ENCODE results near the gene PHF2. TPM values are rescaled to one million over a fixed set of nuclear protein-coding genes. Genes with fewer than 3 reads are reported as not detected.

Gene PHF2
- polyA plus RNA-seq, 3 donors: 0.40 to 16.0 (median 0.97) TPM

DNA sequence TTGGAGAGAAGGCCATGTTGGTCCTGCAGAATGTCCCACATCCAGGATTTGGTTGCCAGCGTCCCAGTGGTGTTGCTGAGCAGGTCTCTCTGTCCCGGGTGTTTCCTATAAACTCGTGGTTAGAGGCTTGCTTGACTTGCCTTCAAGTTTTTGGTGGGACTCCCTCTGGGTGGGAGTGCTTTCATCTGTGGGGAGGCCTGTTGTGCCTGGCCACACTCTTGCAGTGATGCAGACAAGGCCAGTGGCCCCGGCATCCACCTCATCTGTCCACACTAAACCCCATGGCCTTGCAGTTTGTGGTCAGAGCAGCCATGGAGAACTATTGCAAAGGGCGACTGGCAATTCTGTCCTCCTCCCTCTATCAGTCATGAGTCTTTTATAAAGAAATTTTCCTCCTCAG is 71.8 kb downstream of the PHF2 start:
- Histone ChIP-seq H3K79me2 (ENCODE audit: insufficient read depth, low read length) (no peaks in the 10 kb centered on the region), H3K27ac (ENCODE audit: low read depth in 1 of 2, low read length in 2 of 2) (no peak overlapping the region), H2AFZ (ENCODE audit: insufficient read depth, low read depth, low read length, poor library complexity, severe bottlenecking) (no peak overlapping the region), H3K4me3 (replicated peaks in 1 of 3; ENCODE audit: low read depth in 2 of 3, low read length in 3 of 3) (no peak overlapping the region), H3K4me2 (replicated peaks; ENCODE audit: extremely low read depth, low read length, poor library complexity, severe bottlenecking) (no peak overlapping the region), H3K9ac (ENCODE audit: insufficient read depth, low read length, poor library complexity, severe bottlenecking) (no peak overlapping the region), H3K36me3 (replicated peaks in 1 of 2; ENCODE audit: control insufficient read depth in 1 of 2, insufficient read depth in 2 of 2, low read length in 2 of 2) (peaks cover 82 to 99% of the 10 kb centered on the region in 2 donors), H4K20me1 (ENCODE audit: insufficient read depth, low read length) (no peaks in the 10 kb centered on the region), H3K27me3 (ENCODE audit: control insufficient read depth in 2 of 2, insufficient read depth in 2 of 2, low read length in 2 of 2) (no peaks in the 10 kb centered on the region), H3K9me3 (replicated peaks in 1 of 2; ENCODE audit: control insufficient read depth in 1 of 2, insufficient read depth in 1 of 2, low read length in 2 of 2) (no peaks in the 10 kb centered on the region), H3K4me1 (ENCODE audit: control insufficient read depth in 1 of 2, insufficient read depth in 2 of 2, low read length in 2 of 2) (no peaks in the 10 kb centered on the region)
- H3K4me1 Mint-ChIP-seq: no peaks in the 10 kb centered on the region
- H3K27ac Mint-ChIP-seq: no peak overlapping the region
- whole genome bisulfite sequencing (ENCODE audit: insufficient coverage): 94% methylated on average over 3 of the region's 5 CpGs
- TF ChIP-seq, protein P1, sequence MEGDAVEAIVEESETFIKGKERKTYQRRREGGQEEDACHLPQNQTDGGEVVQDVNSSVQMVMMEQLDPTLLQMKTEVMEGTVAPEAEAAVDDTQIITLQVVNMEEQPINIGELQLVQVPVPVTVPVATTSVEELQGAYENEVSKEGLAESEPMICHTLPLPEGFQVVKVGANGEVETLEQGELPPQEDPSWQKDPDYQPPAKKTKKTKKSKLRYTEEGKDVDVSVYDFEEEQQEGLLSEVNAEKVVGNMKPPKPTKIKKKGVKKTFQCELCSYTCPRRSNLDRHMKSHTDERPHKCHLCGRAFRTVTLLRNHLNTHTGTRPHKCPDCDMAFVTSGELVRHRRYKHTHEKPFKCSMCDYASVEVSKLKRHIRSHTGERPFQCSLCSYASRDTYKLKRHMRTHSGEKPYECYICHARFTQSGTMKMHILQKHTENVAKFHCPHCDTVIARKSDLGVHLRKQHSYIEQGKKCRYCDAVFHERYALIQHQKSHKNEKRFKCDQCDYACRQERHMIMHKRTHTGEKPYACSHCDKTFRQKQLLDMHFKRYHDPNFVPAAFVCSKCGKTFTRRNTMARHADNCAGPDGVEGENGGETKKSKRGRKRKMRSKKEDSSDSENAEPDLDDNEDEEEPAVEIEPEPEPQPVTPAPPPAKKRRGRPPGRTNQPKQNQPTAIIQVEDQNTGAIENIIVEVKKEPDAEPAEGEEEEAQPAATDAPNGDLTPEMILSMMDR (IDR thresholded peaks at IDR 0.05): no peak
- no peaks in the 10 kb centered on the region for H3K27me3 Mint-ChIP-seq (ENCODE audit: low read depth in 3 of 3)
- no peak overlapping the region for H3K4me3 Mint-ChIP-seq
- no peak for DNase-seq
- intact Hi-C loops (cut with micrococcal nuclease): no loop called here
- no peaks in the 10 kb centered on the region for H3K9me3 Mint-ChIP-seq
- H3K36me3 Mint-ChIP-seq: peaks cover 61 to 64% of the 10 kb centered on the region in 2 donors

DNA sequence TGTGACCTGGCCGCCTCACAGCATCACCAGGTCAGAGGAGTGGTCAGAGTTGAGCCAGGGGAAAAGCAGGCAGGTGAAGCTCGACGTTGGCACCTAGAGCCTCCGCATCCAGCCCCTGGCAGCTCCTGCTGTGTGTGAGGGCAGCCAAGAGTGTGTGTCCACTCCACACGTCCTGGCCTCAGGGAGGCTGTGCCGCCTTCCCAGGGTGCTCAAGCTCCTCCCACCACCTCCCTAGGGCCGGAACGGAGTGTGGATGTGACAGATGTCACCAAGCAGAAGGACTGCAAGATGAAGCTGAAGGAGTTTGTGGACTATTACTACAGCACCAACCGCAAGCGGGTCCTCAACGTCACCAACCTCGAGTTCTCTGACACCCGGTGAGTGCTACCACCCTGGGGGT is 72.5 kb downstream of the PHF2 start:
- TF ChIP-seq, protein P1 (IDR thresholded peaks at IDR 0.05): no peak
- no peaks in the 10 kb centered on the region for H4K20me1 ChIP-seq (ENCODE audit: insufficient read depth, low read length)
- H3K4me2 ChIP-seq (replicated peaks; ENCODE audit: extremely low read depth, low read length, poor library complexity, severe bottlenecking): no peak overlapping the region
- H3K36me3 ChIP-seq (replicated peaks in 1 of 2; ENCODE audit: control insufficient read depth in 1 of 2, insufficient read depth in 2 of 2, low read length in 2 of 2): peaks cover 81 to 99% of the 10 kb centered on the region in 2 donors
- intact Hi-C loops (cut with micrococcal nuclease): no loop called here
- no peak overlapping the region for H3K9ac ChIP-seq (ENCODE audit: insufficient read depth, low read length, poor library complexity, severe bottlenecking)
- Mint-ChIP-seq H3K27me3 (ENCODE audit: low read depth in 3 of 3) (no peaks in the 10 kb centered on the region), H3K9me3 (no peaks in the 10 kb centered on the region), H3K36me3 (peaks cover 61 to 62% of the 10 kb centered on the region in 2 donors), H3K27ac (no peak overlapping the region), H3K4me1 (no peaks in the 10 kb centered on the region), H3K4me3 (no peak overlapping the region)
- no peak overlapping the region for H2AFZ ChIP-seq (ENCODE audit: insufficient read depth, low read depth, low read length, poor library complexity, severe bottlenecking)
- no peak overlapping the region for H3K4me3 ChIP-seq (replicated peaks in 1 of 3; ENCODE audit: low read depth in 2 of 3, low read length in 3 of 3)
- no peaks in the 10 kb centered on the region for H3K79me2 ChIP-seq (ENCODE audit: insufficient read depth, low read length)
- no peaks in the 10 kb centered on the region for H3K9me3 ChIP-seq (replicated peaks in 1 of 2; ENCODE audit: control insufficient read depth in 1 of 2, insufficient read depth in 1 of 2, low read length in 2 of 2)
- no peak for DNase-seq
- no peak overlapping the region for H3K27ac ChIP-seq (ENCODE audit: low read depth in 1 of 2, low read length in 2 of 2)
- H3K27me3 ChIP-seq (ENCODE audit: control insufficient read depth in 2 of 2, insufficient read depth in 2 of 2, low read length in 2 of 2): no peaks in the 10 kb centered on the region
- 100% methylated on average over 4 of the region's 13 CpGs for WGBS (ENCODE audit: insufficient coverage)
- H3K4me1 ChIP-seq (ENCODE audit: control insufficient read depth in 1 of 2, insufficient read depth in 2 of 2, low read length in 2 of 2): no peaks in the 10 kb centered on the region

Data from CD14-positive monocyte (primary cell).